Measurements from ENCODE around the gene WDR93. TPM values are rescaled to one million over a fixed set of nuclear protein-coding genes. Genes with fewer than 3 reads are reported as not detected.

Gene WDR93
- total and polyA plus RNA-seq, 2 of the 4 experiments (the other 2 are of a cell fraction) = not detected

DNA sequence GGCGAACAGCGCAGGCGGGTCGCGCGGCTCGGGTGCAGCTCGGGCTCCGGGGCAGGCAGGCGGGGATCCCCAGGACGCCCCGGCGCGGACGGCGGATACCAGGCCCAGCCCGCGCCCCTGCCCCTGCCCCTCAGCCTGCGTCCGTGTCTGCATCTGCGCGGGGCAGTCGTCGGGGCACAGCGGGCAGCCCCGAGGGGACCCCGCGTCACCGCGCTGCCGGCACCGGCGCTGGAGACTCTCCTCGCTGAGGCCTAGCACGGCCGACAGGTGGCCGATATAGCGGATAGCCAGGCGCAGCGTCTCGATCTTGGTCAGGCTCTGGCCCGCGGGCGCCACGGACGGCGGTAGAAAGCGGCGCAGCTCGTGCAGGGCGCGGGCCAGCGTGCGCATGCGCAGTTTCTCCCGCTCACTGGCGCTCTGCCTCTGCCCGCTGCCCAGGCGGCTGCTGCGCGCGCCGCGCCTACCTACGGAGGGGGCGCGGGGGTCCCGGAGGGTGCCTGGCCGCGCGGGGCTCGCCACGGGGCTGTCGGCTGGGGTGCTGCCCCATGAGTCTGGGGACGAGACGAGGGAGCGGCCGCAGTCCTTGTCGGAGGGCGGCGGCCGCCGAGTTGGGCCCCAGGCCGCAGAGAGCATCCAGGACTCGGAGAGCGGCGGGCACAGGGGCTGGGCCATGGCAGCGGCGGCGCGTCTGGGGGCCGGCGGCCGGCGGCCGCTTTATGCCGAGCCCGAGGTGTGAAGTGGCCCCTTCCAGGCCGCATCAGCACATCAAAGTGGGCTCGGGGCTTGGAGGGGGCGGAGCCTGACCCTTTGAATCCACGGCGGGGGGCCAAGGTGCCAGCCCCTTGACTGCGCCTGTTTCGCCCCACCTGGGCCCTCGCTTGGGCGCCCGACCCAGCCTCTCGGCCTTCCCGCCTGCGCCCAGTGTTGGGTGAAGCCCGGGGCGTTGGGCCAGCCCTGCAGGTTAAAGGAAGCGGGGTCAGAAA is 60.2 kb downstream of the WDR93 start, which contains the start of gene MESP1 (continued):
- no peak for TF ChIP-seq ELK1 (IDR thresholded peaks at IDR 0.05; ENCODE audit: borderline replicate concordance, low read depth, low read length)
- no peak for TF ChIP-seq MAFK (IDR thresholded peaks at IDR 0.05; ENCODE audit: low read depth, low read length)
- no peak for TF ChIP-seq FOS (IDR thresholded peaks at IDR 0.05; ENCODE audit: low read depth, low read length)

Measured in IMR-90 (cell line).